Testis (tissue), 2 donors: ENCODE measurements around the gene PNPLA6.

Experiments used
- POLR2A ChIP-seq: fragments of 450-650 bp; IDR thresholded peaks from one replicate; pipeline ENCODE4 v1.6.1; 2017; ENCODE audit warnings: antibody characterized with exemption, mild to moderate bottlenecking, moderate library complexity
- TF ChIP-seq, protein P1 (sequence below), 3 experiments: fragments of 450-650 bp in 2 of 3; fragments of 200-600 bp in 1 of 3; sonication (generic) in 1 of 3; IDR thresholded peaks; one replicate each; pipeline ENCODE4 v1.5.1; 2016 to 2019; ENCODE audit warnings: antibody characterized with exemption in 3 of 3, mild to moderate bottlenecking in 2 of 3, moderate library complexity in 1 of 3

DNA sequence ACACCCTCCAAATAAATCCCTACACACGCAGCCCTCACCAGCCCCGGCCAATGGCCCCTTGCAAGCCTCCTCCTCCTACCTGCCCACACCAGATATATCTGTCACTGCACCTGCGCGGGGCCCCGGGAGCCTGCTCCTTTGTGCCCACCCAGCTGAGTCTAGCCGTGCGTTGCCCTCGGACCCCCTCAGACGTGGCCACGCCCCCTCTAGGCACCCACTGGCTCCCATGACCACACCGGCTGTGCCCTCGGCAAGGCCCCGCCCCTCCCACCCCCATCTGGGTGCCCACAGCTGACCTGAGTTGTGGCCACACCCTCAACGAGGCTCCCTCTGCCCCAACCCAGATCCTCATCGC is 6.3 kb upstream of the PNPLA6 start:
- TF ChIP-seq, protein P1, sequence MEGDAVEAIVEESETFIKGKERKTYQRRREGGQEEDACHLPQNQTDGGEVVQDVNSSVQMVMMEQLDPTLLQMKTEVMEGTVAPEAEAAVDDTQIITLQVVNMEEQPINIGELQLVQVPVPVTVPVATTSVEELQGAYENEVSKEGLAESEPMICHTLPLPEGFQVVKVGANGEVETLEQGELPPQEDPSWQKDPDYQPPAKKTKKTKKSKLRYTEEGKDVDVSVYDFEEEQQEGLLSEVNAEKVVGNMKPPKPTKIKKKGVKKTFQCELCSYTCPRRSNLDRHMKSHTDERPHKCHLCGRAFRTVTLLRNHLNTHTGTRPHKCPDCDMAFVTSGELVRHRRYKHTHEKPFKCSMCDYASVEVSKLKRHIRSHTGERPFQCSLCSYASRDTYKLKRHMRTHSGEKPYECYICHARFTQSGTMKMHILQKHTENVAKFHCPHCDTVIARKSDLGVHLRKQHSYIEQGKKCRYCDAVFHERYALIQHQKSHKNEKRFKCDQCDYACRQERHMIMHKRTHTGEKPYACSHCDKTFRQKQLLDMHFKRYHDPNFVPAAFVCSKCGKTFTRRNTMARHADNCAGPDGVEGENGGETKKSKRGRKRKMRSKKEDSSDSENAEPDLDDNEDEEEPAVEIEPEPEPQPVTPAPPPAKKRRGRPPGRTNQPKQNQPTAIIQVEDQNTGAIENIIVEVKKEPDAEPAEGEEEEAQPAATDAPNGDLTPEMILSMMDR (IDR thresholded peaks at IDR 0.05): no peak
- no peak for TF ChIP-seq POLR2A
